Neural cell (in vitro differentiated cells): ENCODE data around the gene PCLO.

ENCODE experiments used
- CTCF ChIP-seq: fragments of 450-650 bp; IDR thresholded peaks from 2 replicates; pipeline ENCODE4 v1.5.1; 2014; ENCODE audit warnings: antibody characterized with exemption, mild to moderate bottlenecking, moderate library complexity; ENCODE audit not compliant: poor library complexity, severe bottlenecking
- EP300 ChIP-seq: fragments of 450-650 bp; conservative IDR thresholded peaks from 2 replicates; pipeline ENCODE4 v1.6.1; 2014; ENCODE audit warnings: antibody characterized with exemption, mild to moderate bottlenecking, moderate library complexity; ENCODE audit not compliant: poor library complexity, severe bottlenecking
- EZH2 ChIP-seq: fragments of 200-600, 300-800 bp; shearing (Covaris generic), sonication (generic); IDR thresholded peaks from 2 replicates; pipeline ENCODE4 v1.6.1; 2014; ENCODE audit warnings: antibody characterized with exemption, low read length, borderline replicate concordance, mild to moderate bottlenecking; ENCODE audit not compliant: insufficient read depth, poor library complexity, severe bottlenecking
- MXI1 ChIP-seq: fragments of 450-650 bp; conservative IDR thresholded peaks from 2 replicates; pipeline ENCODE4 v1.6.1; 2014; ENCODE audit warnings: antibody characterized with exemption, mild to moderate bottlenecking; ENCODE audit not compliant: poor library complexity, severe bottlenecking
- POLR2AphosphoS5 ChIP-seq: IDR thresholded peaks from 2 replicates; pipeline ENCODE4 v1.6.1; 2012
- RAD21 ChIP-seq: fragments of 450-650 bp; conservative IDR thresholded peaks from 2 replicates; pipeline ENCODE4 v1.6.1; 2014; ENCODE audit warnings: antibody characterized with exemption, mild to moderate bottlenecking, moderate library complexity
- REST ChIP-seq: IDR thresholded peaks from 2 replicates; pipeline ENCODE4 v1.6.1; 2012; ENCODE audit warnings: borderline replicate concordance
- SMC3 ChIP-seq: fragments of 450-650 bp; conservative IDR thresholded peaks from 2 replicates; pipeline ENCODE4 v1.6.1; 2014; ENCODE audit warnings: antibody characterized with exemption, mild to moderate bottlenecking, moderate library complexity; ENCODE audit not compliant: poor library complexity
- TAF1 ChIP-seq: IDR thresholded peaks from 2 replicates; pipeline ENCODE4 v1.6.1; 2012; ENCODE audit warnings: low read depth

- TF ChIP-seq MXI1 (no peak), CTCF (no peak), RAD21 (no peak), REST (no peak), POLR2AphosphoS5 (no peak), EP300 (no peak), TAF1 (no peak), EZH2 (no peak), SMC3 (no peak)
Observed at GRCh38 chr7:83040484-83040883, 122.2 kb downstream of the PCLO start.
